Naive thymus-derived CD8-positive, alpha-beta T cell (primary cell): ENCODE measurements around the gene PDZD2. TPM values are rescaled to one million over a fixed set of nuclear protein-coding genes. Genes with fewer than 3 reads are reported as not detected.
"Not testable (repeated sequence)": the region's sequence is repeated elsewhere in the genome, so short reads cannot be mapped to it uniquely, and the experiment has no call there.

ENCODE experiments used
- ATAC-seq, 2 donors: fragments of 150-1000 bp; cut with Tn5 transposase in 1 of 2; sonication (Bioruptor Pico), chemical (Tn5 transposase) in 1 of 2; 1 replicate in 1 of 2; 2 replicates in 1 of 2; pipeline ENCODE4 v1.10.0; 2021; ENCODE audit warnings: mild to moderate bottlenecking in 2 of 2, moderate library complexity in 2 of 2
- POLR2A ChIA-PET: fragments of 350-600 bp; sonication (Branson Sonifier 250); formaldehyde crosslinking; loops from one replicate; lab custom pipeline; 2021; ENCODE audit warnings: antibody characterized with exemption; lab: Charles Lee
- DNase-seq, 10 donors: peaks; one replicate each; pipeline versions ENCODE4 v3.0.0 to v3.0.0-alpha.2; 2020 to 2022
- H3K27ac Mint-ChIP-seq, 10 donors: one replicate each; pipeline ENCODE4 v1.8.0; 2020 to 2022; ENCODE audit warnings: mild to moderate bottlenecking in 10 of 10, mixed read lengths in 10 of 10, moderate library complexity in 4 of 10, inconsistent platforms in 1 of 10
- H3K27me3 Mint-ChIP-seq, 5 donors: one replicate each; pipeline ENCODE4 v1.8.0; 2021 to 2022; ENCODE audit warnings: mixed read lengths in 5 of 5
- H3K36me3 Mint-ChIP-seq, 3 donors: one replicate each; pipeline ENCODE4 v1.8.0; 2020 to 2022; ENCODE audit warnings: mixed read lengths in 3 of 3, mild to moderate bottlenecking in 2 of 3, inconsistent platforms in 1 of 3
- H3K4me1 Mint-ChIP-seq, 4 donors: one replicate each; pipeline ENCODE4 v1.8.0; 2021 to 2022; ENCODE audit warnings: mixed read lengths in 4 of 4
- H3K4me3 Mint-ChIP-seq, 10 donors: one replicate each; pipeline ENCODE4 v1.8.0; 2020 to 2022; ENCODE audit warnings: mild to moderate bottlenecking in 10 of 10, mixed read lengths in 10 of 10, moderate library complexity in 6 of 10, inconsistent platforms in 1 of 10
- H3K9me3 Mint-ChIP-seq, 9 donors: one replicate each; pipeline ENCODE4 v1.8.0; 2020 to 2022; ENCODE audit warnings: mixed read lengths in 9 of 9, mild to moderate bottlenecking in 3 of 9, inconsistent platforms in 1 of 9, moderate library complexity in 1 of 9
- polyA plus RNA-seq, 3 donors: library from polyadenylated mRNA; unstranded; fragments of 300-500 nt; fragmentation: Illumina TruSeq; gene quantifications; one replicate each; pipeline ENCODE4 v1.2.3, GENCODE V29; 2021
- total RNA-seq, 8 experiments: library from RNA in 2 of 8; stranded (reverse) in 2 of 8; gene quantifications; one replicate each; pipeline ENCODE4 v1.2.3 and lab custom pipeline; 2021 to 2026

Gene PDZD2
- total and polyA plus RNA-seq, 5 experiments from 2014 or later = 0.73 to 1.7 (median 1.3) TPM; not detected in 1

GRCh38 chr5:32118922-32119321, 480.0 kb downstream of the PDZD2 start:
- POLR2A ChIA-PET, H3K4me3 Mint-ChIP-seq, ATAC-seq, DNase-seq, H3K27me3 Mint-ChIP-seq, H3K9me3 Mint-ChIP-seq: not testable (repeated sequence)
- Mint-ChIP-seq H3K36me3 (peaks cover 0 to 69% (median 10%) of the 10 kb centered on the region in 3 donors), H3K27ac (peak overlapping the region in 2 of 10 donors; percentile 12 to 20), H3K4me1 (peaks cover 12 to 24% (median 16%) of the 10 kb centered on the region in 4 donors)

- Mint-ChIP-seq H3K4me3 (no peak overlapping the region), H3K27ac (peak overlapping the region in 5 of 10 donors; percentile 19 to 48 (median 32)), H3K9me3 (no peaks in the 10 kb centered on the region), H3K27me3 (no peaks in the 10 kb centered on the region), H3K36me3 (peaks cover 0 to 67% (median 22%) of the 10 kb centered on the region in 3 donors), H3K4me1 (peaks cover 10 to 26% (median 14%) of the 10 kb centered on the region in 4 donors)
- no peak for DNase-seq
- no peak for ATAC-seq
- POLR2A ChIA-PET = interaction anchor here (0.6 kb wide), 1 partner anchor 49 kb away, joined by 3 read pairs; no protein-coding TSS in a partner anchor
Observed at GRCh38 chr5:32123058-32123805, 484.3 kb downstream of the PDZD2 start.

- no peaks in the 10 kb centered on the region for H3K9me3 Mint-ChIP-seq
- DNase-seq (no peak), ATAC-seq (no peak)
- peaks cover 10 to 26% (median 15%) of the 10 kb centered on the region in 4 donors for H3K4me1 Mint-ChIP-seq
- H3K27me3 Mint-ChIP-seq = no peaks in the 10 kb centered on the region
- H3K36me3 Mint-ChIP-seq = peaks cover 0 to 75% (median 24%) of the 10 kb centered on the region in 3 donors
- POLR2A ChIA-PET = no interaction called here
- H3K27ac Mint-ChIP-seq = peak overlapping the region in 3 of 10 donors; percentile 31 to 48 (median 32)
- H3K4me3 Mint-ChIP-seq = no peak overlapping the region
Observed at GRCh38 chr5:32123889-32124676, 485.2 kb downstream of the PDZD2 start.

- Mint-ChIP-seq H3K4me1 (peaks cover 10 to 38% (median 34%) of the 10 kb centered on the region in 4 donors), H3K36me3 (peaks cover 0 to 76% (median 23%) of the 10 kb centered on the region in 3 donors), H3K27ac (peak overlapping the region in 4 of 10 donors; percentile 32 to 63 (median 46)), H3K4me3 (no peak overlapping the region), H3K9me3 (no peaks in the 10 kb centered on the region), H3K27me3 (no peaks in the 10 kb centered on the region)
- ATAC-seq (no peak), DNase-seq (no peak)
- POLR2A ChIA-PET = no interaction called here
Observed at GRCh38 chr5:32126691-32127090, 487.8 kb downstream of the PDZD2 start.

- Mint-ChIP-seq H3K4me3 (no peak overlapping the region), H3K4me1 (peaks cover 11 to 40% (median 34%) of the 10 kb centered on the region in 4 donors), H3K9me3 (no peaks in the 10 kb centered on the region), H3K27me3 (no peaks in the 10 kb centered on the region), H3K36me3 (peaks cover 0 to 77% (median 23%) of the 10 kb centered on the region in 3 donors), H3K27ac (peak overlapping the region in 3 of 10 donors; percentile 14 to 40 (median 15))
- DNase-seq (no peak), ATAC-seq (no peak)
- POLR2A ChIA-PET = no interaction called here
Observed at GRCh38 chr5:32127711-32128110, 488.8 kb downstream of the PDZD2 start.

GRCh38 chr5:32129074-32129598, 490.2 kb downstream of the PDZD2 start:
- peak overlapping the region in 1 of 10 donors; percentile 4 for H3K4me3 Mint-ChIP-seq
- peaks cover 13 to 42% (median 38%) of the 10 kb centered on the region in 4 donors for H3K4me1 Mint-ChIP-seq
- peak overlapping the region in 1 of 10 donors; percentile 11 for H3K27ac Mint-ChIP-seq
- H3K27me3 Mint-ChIP-seq = no peaks in the 10 kb centered on the region
- ATAC-seq (no peak), DNase-seq (no peak)
- POLR2A ChIA-PET = no interaction called here
- peaks cover 0 to 76% (median 20%) of the 10 kb centered on the region in 3 donors for H3K36me3 Mint-ChIP-seq
- H3K9me3 Mint-ChIP-seq = no peaks in the 10 kb centered on the region

GRCh38 chr5:32130865-32131264, 491.9 kb downstream of the PDZD2 start:
- Mint-ChIP-seq H3K4me1 (peaks cover 11 to 44% (median 41%) of the 10 kb centered on the region in 4 donors), H3K27ac (peak overlapping the region in 3 of 10 donors; percentile 2 to 56 (median 3))
- POLR2A ChIA-PET = no interaction called here

GRCh38 chr5:32131604-32132003, 492.7 kb downstream of the PDZD2 start:
- POLR2A ChIA-PET = no interaction called here
- H3K4me3 Mint-ChIP-seq = no peak overlapping the region
- DNase-seq = no peak
- H3K36me3 Mint-ChIP-seq = peaks cover 5 to 75% (median 17%) of the 10 kb centered on the region in 3 donors
- peak overlapping the region in 4 of 10 donors; percentile 11 to 56 (median 36) for H3K27ac Mint-ChIP-seq
- ATAC-seq = no peak
- no peaks in the 10 kb centered on the region for H3K9me3 Mint-ChIP-seq
- H3K4me1 Mint-ChIP-seq = peaks cover 11 to 43% (median 37%) of the 10 kb centered on the region in 4 donors
- no peaks in the 10 kb centered on the region for H3K27me3 Mint-ChIP-seq

More at GRCh38 chr5:32130865-32131264, 491.9 kb downstream of the PDZD2 start:
- DNase-seq = no peak
- no peak for ATAC-seq
- Mint-ChIP-seq H3K36me3 (peaks cover 5 to 77% (median 22%) of the 10 kb centered on the region in 3 donors), H3K4me3 (no peak overlapping the region), H3K27me3 (no peaks in the 10 kb centered on the region), H3K9me3 (no peaks in the 10 kb centered on the region)

- Mint-ChIP-seq H3K36me3 (peaks cover 5 to 72% (median 15%) of the 10 kb centered on the region in 3 donors), H3K4me1 (peaks cover 11 to 43% (median 34%) of the 10 kb centered on the region in 4 donors), H3K9me3 (no peaks in the 10 kb centered on the region), H3K4me3 (no peak overlapping the region), H3K27me3 (no peaks in the 10 kb centered on the region), H3K27ac (peak overlapping the region in 8 of 10 donors; percentile 1 to 81 (median 18))
- ATAC-seq = no peak
- DNase-seq = no peak
- POLR2A ChIA-PET = no interaction called here
Observed at GRCh38 chr5:32132757-32133156, 493.8 kb downstream of the PDZD2 start.

GRCh38 chr5:32135086-32135485, 496.2 kb downstream of the PDZD2 start:
- Mint-ChIP-seq H3K36me3 (peaks cover 5 to 65% (median 17%) of the 10 kb centered on the region in 3 donors), H3K4me1 (peaks cover 16 to 40% (median 36%) of the 10 kb centered on the region in 4 donors), H3K27me3 (no peaks in the 10 kb centered on the region), H3K27ac (peak overlapping the region in 4 of 10 donors; percentile 4 to 53 (median 22)), H3K4me3 (no peak overlapping the region), H3K9me3 (no peaks in the 10 kb centered on the region)
- POLR2A ChIA-PET = no interaction called here
- DNase-seq (no peak), ATAC-seq (no peak)

- POLR2A ChIA-PET = no interaction called here
- DNase-seq (no peak), ATAC-seq (no peak)
- Mint-ChIP-seq H3K36me3 (peaks cover 5 to 68% (median 18%) of the 10 kb centered on the region in 3 donors), H3K9me3 (peaks cover 0 to 2% (median 0%) of the 10 kb centered on the region in 9 donors), H3K4me1 (peaks cover 12 to 38% (median 30%) of the 10 kb centered on the region in 4 donors), H3K4me3 (no peak overlapping the region), H3K27me3 (no peaks in the 10 kb centered on the region), H3K27ac (peak overlapping the region in 2 of 10 donors; percentile 31 to 33)
Observed at GRCh38 chr5:32136342-32136741, 497.4 kb downstream of the PDZD2 start.

- Mint-ChIP-seq H3K4me3 (no peak overlapping the region), H3K4me1 (peaks cover 7 to 30% (median 17%) of the 10 kb centered on the region in 4 donors), H3K9me3 (peaks cover 0 to 2% (median 0%) of the 10 kb centered on the region in 9 donors), H3K27ac (peak overlapping the region in 4 of 10 donors; percentile 5 to 50 (median 21)), H3K27me3 (no peaks in the 10 kb centered on the region), H3K36me3 (peaks cover 5 to 57% (median 21%) of the 10 kb centered on the region in 3 donors)
- ATAC-seq = no peak
- no peak for DNase-seq
- POLR2A ChIA-PET = no interaction called here
Observed at GRCh38 chr5:32138839-32139493, 500.0 kb downstream of the PDZD2 start.
